Activated CD4-positive, CD25-positive, alpha-beta regulatory T cell treated with anti-CD3 and anti-CD28 coated beads, Interleukin-2, amount 50 U/mL, for 16 hours (primary cell): Measurements from ENCODE around the gene PDZRN4.
"Not testable (repeated sequence)": the region's sequence is repeated elsewhere in the genome, so short reads cannot be mapped to it uniquely, and the experiment has no call there.

Experiments used
- DNase-seq: peaks from one replicate; pipeline ENCODE4 v3.0.0-alpha.2; 2020; ENCODE audit warnings: low read depth, low spot score

The PDZRN4 gene

GRCh38 chr12:41285470-41285869, 97.3 kb downstream of the PDZRN4 start:
- DNase-seq, result not testable (repeated sequence)

DNA sequence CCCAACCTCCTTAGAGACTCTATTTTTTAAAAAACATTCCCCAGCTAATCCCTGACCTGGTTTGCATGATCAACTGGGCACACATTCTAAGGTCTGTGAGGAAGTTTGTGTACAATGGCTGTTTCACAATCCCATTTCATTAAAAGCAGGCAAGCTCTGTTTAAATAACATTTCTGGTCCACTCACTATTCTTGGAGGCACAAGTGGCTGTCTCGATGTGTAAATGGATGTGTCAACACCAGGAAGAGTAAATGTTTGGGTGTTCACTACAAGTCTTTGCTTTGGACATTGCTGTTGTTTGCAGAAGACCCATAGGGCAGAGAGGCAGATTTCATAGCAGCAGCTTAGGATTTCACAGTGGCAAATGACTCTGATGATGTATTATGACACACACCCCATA, 98.3 kb downstream of the PDZRN4 start:
- no peak for DNase-seq

- DNase-seq, result no peak
Measured at GRCh38 chr12:41287500-41288141, 99.5 kb downstream of the PDZRN4 start.

GRCh38 chr12:41288142-41288811, 100.2 kb downstream of the PDZRN4 start:
- DNase-seq, result no peak

- DNase-seq, result no peak
Measured at GRCh38 chr12:41289501-41289900, 101.4 kb downstream of the PDZRN4 start.

DNA sequence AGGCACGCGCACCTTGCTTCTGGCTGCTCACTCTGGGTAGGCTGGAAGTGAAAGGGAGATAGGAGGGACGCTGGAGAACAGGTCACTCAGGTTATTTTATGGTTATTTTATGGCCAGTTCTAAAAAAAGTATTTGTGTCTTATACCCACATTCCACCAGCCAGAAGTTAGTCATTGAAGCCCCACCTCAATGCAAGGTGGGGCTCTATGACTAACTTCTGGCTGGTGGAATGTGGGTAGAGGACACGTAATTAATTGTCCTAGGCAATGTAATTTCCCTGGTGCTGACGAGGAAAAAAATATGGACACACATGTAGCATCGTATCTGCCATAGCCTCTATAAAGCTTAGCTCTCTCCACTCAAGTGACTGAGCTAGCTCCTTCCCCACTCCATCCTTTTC, 104.9 kb downstream of the PDZRN4 start:
- no peak for DNase-seq

DNA sequence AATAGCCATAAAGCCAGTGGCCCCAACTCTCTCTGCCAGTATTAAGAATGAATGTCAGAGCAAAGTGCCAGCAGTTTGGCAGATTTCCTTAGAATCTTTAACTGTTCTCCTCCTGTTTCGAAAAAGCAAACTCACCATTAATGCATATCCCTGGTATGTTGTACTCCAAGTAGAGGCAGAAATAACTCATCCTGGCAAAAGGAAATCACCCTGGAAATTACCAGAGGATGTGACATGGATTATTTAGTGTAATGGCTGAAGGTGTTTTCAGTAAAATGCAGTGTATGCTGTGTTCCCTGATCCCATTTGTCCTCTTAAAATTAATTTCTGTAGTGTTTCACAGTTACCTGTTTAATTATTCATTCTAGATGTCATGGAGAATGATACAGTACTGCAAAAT, 105.3 kb downstream of the PDZRN4 start:
- DNase-seq, result no peak

- no peak for DNase-seq
Measured at GRCh38 chr12:41302979-41303403, 114.9 kb downstream of the PDZRN4 start.

GRCh38 chr12:41304526-41304925, 116.4 kb downstream of the PDZRN4 start:
- no peak for DNase-seq

DNA sequence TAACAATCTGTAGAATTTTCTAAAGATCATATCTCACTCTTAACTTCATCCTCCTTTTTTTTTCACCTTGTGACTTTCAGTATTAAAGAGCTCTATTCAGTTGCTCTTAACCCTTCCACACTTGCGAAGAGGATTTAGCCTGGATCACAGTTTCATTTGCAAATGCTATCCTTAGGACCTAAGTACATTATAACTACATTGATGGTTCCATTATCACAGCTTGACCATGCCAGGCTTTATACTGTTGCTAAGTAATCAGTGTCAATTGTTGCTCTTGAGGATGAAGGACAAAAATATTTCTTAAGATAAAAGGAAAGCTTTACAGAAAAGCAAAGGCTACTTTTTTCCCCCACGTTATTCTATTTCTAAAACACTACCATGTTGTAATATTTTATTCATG, 122.2 kb downstream of the PDZRN4 start:
- DNase-seq, result no peak

DNA sequence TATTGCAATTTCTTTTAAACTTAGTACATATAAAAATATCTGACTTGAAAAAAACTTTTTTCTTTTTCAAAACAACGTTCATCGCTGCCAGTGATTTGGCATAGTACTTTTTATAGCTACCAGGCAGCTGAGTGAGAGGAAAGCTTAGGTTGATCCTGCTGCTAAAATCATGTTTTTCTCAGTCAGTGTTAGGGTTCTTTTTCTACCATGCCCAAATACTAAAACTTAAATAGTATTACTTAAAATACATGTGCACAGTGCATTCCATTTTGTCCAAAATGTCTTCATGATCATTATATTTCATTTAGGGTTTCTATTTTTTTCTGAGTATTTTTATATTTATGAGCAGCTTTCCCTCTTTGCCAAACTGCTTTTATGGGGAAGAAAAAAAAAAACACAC, 123.8 kb downstream of the PDZRN4 start:
- no peak for DNase-seq

GRCh38 chr12:41312451-41312850, 124.3 kb downstream of the PDZRN4 start:
- not testable (repeated sequence) for DNase-seq

GRCh38 chr12:41325336-41325735, 137.2 kb downstream of the PDZRN4 start:
- no peak for DNase-seq

- no peak for DNase-seq
Measured at GRCh38 chr12:41327096-41327895, 139.2 kb downstream of the PDZRN4 start.

DNA sequence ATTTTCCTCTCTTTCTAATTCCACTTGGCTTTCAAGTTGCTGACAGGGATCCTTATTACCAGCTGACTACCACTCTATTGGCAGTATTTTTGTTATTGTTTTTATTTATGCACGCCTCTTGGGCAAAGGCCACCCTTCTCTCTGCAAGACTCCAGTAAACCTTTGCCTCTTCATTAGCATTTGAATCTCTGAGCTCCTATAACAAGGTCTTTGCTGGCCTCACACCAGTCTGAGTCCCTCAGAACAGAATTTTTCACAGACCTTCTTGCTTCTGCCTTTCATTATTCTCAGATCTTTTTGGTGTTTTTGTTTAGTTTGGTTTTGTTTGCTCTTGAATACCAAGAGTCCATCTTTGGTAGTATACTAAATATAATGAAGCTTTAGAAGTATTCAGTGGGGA, 145.9 kb downstream of the PDZRN4 start:
- DNase-seq, result no peak

- DNase-seq, result no peak
Measured at GRCh38 chr12:41334390-41334789, 146.3 kb downstream of the PDZRN4 start.

DNA sequence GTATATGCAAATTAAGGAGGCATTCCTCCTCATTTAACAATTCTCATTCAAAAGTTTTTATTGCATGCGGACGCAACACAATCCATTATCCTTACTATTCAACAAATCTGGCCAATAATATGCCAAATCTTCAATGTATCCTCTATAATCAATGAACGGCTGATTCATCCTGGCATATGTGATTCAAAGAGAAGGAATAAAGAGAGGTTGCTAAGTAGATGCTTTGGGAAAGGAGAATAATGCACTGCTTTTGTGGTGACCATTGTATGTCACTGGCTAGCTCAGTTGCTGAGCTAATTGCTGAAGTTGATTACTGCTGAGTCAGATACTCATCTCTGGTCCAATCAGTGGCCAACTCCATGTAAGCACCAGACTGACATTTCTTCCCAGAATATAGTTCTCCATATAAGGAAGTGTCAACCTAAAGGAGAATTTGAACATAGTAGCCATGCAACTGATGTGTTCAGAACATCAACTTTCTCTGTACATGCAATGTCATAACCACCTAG, 148.0 kb downstream of the PDZRN4 start:
- DNase-seq, result no peak

GRCh38 chr12:41339784-41340183, 151.7 kb downstream of the PDZRN4 start:
- no peak for DNase-seq

GRCh38 chr12:41344776-41345470, 156.8 kb downstream of the PDZRN4 start:
- no peak for DNase-seq

DNA sequence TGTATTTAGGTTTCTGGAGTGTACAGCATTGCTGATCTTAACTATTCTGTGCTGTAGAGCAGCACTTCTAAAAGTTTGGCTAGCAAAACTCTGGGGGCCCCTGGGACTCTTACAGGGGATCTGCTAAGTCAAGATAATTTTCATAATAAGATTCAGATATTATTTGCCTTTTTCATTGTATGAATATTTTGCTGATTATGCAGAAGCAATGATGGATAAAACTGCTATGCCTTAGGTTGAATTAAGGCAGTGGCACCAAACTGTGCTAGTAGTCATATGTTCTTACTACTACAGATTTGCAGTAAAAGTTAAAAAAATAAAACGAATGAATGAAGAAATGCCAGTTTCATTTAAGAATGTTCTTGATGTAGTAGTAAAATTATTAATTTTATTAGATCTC, 160.1 kb downstream of the PDZRN4 start:
- DNase-seq, result no peak

- no peak for DNase-seq
Measured at GRCh38 chr12:41356181-41356580, 168.1 kb downstream of the PDZRN4 start.

- no peak for DNase-seq
Measured at GRCh38 chr12:41361738-41362137, 173.6 kb downstream of the PDZRN4 start.
